ENCODE measurements around the gene ADARB1.

The ADARB1 gene

DNA sequence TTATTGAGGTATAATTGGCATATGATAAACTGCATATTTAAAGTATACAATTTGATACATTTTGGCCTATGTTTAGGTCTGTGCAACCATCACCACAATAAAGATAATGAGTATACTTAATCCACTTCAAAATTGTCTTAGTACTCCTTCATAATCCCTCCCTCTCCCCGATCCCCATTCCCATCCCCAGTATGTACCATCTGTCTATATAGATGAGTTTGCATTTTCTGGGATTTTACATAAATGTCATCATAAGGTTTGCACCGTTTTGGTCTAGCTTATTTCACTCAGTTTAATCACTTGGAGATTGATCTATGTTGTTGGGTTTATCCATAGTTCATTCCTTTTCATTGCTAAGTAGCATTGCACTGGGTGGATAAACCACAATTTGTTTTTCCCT is 139.0 kb downstream of the ADARB1 start:
- TF ChIP-seq, protein P1, sequence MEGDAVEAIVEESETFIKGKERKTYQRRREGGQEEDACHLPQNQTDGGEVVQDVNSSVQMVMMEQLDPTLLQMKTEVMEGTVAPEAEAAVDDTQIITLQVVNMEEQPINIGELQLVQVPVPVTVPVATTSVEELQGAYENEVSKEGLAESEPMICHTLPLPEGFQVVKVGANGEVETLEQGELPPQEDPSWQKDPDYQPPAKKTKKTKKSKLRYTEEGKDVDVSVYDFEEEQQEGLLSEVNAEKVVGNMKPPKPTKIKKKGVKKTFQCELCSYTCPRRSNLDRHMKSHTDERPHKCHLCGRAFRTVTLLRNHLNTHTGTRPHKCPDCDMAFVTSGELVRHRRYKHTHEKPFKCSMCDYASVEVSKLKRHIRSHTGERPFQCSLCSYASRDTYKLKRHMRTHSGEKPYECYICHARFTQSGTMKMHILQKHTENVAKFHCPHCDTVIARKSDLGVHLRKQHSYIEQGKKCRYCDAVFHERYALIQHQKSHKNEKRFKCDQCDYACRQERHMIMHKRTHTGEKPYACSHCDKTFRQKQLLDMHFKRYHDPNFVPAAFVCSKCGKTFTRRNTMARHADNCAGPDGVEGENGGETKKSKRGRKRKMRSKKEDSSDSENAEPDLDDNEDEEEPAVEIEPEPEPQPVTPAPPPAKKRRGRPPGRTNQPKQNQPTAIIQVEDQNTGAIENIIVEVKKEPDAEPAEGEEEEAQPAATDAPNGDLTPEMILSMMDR (conservative IDR thresholded peaks at IDR 0.05; ENCODE audit: low read depth, low read length): no peak
- H3K4me3 ChIP-seq (ENCODE audit: low read length): no peak overlapping the region
- DNase-seq (ENCODE audit: low read depth): no peak

DNA sequence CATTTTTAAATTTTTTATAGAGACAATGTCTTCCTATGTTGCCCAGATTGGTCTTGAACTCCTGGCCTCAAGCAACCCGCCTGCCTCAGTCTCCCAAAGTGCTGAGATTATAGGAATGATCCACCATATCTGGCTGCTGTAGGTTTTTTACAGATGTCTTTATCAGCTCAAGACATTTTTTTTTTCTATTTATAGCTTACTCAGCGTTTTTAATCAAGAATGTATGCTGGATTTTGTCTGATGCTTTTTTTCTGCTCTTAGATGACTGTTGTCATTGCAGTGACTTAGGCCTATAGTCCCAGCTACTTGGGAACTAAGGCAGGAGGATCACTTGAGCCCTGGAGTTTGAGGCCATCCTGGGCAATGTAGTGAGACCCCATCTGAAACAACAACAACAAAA is 140.8 kb downstream of the ADARB1 start:
- TF ChIP-seq, protein P1 (conservative IDR thresholded peaks at IDR 0.05; ENCODE audit: low read depth, low read length): no peak
- no peak overlapping the region for H3K4me3 ChIP-seq (ENCODE audit: low read length)
- DNase-seq (ENCODE audit: low read depth): no peak

DNA sequence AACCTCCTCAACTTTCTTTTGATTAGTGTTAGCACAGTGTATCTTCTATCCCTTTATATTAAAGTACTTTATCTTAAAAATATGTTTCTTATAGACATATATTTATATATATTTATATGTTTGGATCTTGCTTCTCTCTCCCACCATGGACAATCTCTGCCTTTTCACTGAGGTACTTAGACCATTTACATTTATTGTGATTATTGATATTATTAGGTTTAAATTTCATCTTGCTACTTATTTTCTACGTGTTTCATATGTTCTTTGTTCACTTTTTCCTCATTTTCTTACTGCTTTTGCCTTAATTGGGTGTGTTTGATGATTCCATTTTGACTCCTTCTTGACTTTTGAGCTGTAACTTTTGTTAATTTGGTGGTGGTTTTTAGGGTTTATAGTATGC is 142.6 kb downstream of the ADARB1 start:
- no peak overlapping the region for H3K4me3 ChIP-seq (ENCODE audit: low read length)
- DNase-seq (ENCODE audit: low read depth): no peak
- TF ChIP-seq, protein P1 (conservative IDR thresholded peaks at IDR 0.05; ENCODE audit: low read depth, low read length): no peak

DNA sequence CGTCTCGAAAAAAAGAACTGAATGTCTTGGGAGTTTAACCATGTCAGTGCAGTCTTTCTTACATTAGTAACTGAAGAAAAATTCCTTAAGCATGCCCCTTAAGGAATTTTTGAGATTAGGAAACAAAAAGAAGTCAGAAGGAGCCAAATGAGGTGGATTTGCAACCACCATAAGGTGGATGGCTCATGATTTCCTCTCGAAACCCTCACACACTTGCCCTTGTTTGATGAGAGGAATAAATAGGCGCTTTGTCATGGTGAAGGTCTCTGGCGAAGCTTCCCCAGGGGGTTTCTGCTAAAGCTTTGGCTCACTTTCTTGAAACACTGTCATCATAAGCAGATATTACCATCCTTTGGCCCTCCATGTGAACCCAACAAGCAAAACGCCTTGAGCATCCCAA is 145.1 kb downstream of the ADARB1 start:
- no peak for DNase-seq (ENCODE audit: low read depth)

DNA sequence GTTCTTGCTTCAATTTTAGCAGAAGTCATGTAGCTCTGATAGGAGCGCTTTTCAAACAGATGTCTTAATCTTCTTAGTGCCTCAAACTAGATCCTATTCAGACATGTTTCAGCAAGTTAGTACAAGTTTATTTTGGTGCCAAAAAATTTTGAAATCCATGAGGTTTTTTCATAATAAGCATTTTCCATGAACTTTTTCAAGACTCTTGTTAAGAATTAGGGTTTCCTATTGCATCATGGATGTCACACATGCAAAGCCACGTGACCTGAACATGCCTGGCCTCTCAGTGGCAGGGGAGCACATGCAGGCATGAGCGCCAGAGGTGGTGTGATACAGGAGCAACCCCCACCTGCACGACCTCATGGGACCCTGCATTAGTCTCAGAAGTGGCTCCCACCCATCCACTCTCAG is 145.7 kb downstream of the ADARB1 start:
- DNase-seq (ENCODE audit: low read depth): no peak
- H3K4me3 ChIP-seq (ENCODE audit: low read length): no peak overlapping the region
- TF ChIP-seq, protein P1 (conservative IDR thresholded peaks at IDR 0.05; ENCODE audit: low read depth, low read length): no peak

More for the DNA sequence above, 145.1 kb downstream of the ADARB1 start:
- TF ChIP-seq, protein P1 (conservative IDR thresholded peaks at IDR 0.05; ENCODE audit: low read depth, low read length): no peak
- no peak overlapping the region for H3K4me3 ChIP-seq (ENCODE audit: low read length)

DNA sequence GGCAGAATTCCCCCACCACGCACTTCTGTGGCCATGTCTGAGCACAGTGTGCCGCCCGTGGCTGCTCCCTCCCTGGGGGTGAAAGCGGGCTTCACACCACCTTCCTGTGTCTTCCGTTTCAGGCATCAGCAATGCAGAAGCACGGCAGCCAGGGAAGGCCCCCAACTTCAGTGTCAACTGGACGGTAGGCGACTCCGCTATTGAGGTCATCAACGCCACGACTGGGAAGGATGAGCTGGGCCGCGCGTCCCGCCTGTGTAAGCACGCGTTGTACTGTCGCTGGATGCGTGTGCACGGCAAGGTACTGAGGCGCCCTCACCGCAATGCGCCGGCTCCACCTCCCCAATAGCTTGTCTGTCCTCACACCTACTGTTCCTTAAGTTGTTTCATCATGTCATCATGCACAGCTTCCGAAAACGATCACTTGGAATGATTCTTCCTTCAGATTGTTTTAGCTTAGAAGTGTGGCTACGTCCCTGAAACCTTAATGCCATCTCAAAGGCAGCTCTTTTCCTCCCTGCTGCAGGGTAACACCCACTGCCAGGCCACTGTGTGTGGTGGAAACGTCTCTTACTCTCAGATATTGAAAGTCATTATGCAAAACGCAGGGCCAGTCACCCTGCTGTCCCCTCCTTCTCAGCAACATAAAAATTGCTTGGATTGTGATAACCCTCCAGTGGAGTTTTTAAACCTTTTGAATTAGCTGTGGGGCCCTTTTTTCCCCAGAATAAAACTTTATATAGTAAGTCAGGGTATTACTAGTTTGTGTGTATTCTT is 146.5 kb downstream of the ADARB1 start:
- DNase-seq (ENCODE audit: low read depth): no peak
- TF ChIP-seq, protein P1 (conservative IDR thresholded peaks at IDR 0.05; ENCODE audit: low read depth, low read length): no peak
- H3K4me3 ChIP-seq (ENCODE audit: low read length): no peak overlapping the region

DNA sequence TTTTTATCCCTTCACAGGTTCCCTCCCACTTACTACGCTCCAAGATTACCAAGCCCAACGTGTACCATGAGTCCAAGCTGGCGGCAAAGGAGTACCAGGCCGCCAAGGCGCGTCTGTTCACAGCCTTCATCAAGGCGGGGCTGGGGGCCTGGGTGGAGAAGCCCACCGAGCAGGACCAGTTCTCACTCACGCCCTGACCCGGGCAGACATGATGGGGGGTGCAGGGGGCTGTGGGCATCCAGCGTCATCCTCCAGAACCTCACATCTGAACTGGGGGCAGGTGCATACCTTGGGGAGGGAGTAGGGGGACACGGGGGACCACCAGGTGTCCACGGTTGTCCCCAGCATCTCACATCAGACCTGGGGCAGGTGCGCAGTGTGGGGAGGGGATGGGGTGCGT is 147.6 kb downstream of the ADARB1 start:
- TF ChIP-seq, protein P1 (conservative IDR thresholded peaks at IDR 0.05; ENCODE audit: low read depth, low read length): no peak
- no peak for DNase-seq (ENCODE audit: low read depth)
- H3K4me3 ChIP-seq (ENCODE audit: low read length): no peak overlapping the region
